ENCODE data around the gene NFIB.

Gene NFIB

DNA sequence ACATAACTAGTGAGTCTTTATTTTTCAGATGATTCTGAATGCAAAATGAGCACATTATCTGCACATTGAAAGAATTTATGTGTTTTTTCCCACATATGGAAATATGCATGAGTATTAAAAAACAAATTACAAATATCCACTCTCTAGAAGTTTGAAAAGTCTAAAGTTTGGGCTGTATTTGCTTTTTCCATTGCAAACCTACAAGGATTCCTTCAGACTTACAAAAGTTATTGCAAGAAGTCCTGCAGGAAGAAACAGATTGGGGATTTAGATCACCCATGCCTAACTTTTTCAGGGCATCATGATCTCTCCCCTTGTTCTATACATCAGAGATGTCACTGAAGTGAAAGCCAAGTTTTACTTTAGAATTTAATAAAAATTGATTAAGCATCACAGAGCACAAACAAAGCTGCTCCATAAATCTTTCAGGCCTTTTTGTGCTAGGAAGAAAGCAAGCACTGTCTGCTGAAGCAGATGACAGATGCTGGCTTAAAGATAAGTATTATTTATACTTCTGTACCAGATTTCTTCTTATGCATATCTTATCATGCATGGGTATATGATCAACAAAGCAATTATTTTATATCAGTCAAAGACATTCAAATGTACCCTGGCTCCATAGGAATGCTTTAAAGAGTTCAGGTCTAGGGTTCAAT lies 71.7 kb downstream of the NFIB start:
- DNase-seq (ENCODE audit: low read depth), result no peak

DNA sequence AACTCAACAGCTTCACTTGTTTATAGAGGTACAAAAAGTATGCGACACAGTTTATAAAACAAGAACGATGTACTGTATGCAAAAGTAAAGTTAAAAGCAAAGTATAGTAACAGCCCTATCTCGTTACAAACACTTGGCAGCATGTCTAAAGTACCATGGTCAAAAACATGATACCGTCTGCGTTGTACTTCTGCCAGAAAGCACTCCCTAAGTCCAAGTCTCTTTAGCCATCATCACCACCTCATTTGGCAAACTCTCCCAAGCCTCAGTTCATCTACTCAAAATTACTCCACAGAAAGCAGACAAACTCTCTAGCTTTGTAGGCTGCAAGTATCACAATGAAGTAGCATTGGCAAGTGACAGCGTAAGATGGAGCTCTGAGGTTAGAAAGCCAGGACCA lies 73.4 kb downstream of the NFIB start:
- DNase-seq (ENCODE audit: low read depth), result no peak

DNA sequence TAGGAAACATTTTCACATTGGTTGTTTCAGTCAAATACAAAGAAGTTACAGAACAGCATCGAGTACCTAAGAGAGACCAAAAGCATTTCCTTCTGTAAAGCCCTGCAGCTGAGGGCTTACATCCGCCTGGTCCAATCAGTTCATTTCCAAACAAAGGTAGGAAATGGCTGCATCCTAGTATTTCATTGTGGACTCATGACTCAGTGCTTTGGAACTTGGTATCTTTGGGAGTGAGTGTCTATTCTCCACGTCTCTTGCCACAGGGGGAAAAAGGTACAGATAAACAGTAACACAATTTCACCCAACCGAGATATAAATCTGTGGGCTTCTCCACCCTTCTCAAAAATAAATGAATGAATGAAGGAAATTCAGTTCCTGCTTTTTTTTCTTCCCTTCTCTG lies 75.4 kb downstream of the NFIB start:
- DNase-seq (ENCODE audit: low read depth), result no peak

DNA sequence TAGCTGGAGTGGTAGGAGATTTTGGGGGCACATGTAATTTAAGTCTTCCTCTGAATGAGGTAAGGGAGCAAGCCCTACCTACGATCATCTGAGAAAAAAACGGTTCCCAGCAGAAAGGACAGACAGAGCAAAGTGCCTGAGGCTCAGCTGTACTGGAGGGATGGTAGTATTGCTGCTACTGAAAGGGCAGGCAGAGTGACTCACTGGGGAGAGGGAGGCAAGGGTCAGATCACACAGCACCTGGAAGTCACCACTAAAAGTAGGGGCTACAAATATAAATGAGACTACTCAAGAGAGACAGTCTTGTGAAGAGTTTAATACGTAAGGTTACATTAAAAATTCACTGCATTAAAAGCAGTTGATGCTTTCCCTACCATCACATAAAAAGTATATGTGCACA lies 75.9 kb downstream of the NFIB start:
- no peak for DNase-seq (ENCODE audit: low read depth)

DNA sequence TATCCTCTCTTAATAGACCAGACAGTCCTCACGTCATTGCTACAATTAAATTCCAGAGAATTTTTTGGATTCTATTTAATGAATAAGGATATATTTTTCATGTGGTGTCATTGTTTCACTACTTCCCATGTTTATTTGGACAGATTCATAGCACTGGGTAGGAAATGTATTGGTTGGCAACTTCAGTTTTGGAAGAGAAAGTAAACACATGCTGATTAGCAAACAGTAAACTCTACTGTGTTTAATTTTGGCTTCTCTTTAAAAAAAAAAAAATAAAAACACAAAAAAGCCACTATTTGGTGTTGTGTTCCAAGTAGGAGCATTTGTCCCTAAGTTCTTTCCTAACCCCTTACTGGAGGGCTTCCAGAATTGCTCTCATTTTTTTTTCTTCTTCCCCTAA lies 77.3 kb downstream of the NFIB start:
- no peak for DNase-seq (ENCODE audit: low read depth)

DNA sequence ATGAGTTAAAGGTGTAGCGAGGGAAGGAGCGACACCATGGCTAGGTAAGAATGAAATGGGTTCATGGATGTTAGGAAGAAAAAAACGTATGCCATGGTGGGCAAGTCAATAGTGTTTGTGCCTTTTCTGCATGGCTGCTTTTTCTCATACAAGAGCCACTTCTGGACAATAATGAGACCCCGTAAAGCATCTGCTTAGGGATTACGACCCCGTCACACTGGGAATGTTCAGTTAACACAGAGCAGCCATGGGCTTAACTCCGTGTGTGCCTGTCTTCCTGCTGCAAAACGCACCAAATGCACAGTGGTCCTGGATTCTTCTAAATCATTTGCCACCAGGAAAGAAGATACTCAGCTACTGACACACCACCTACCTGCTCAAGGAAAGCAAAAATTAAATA lies 81.8 kb downstream of the NFIB start:
- no peak for DNase-seq (ENCODE audit: low read depth)

DNA sequence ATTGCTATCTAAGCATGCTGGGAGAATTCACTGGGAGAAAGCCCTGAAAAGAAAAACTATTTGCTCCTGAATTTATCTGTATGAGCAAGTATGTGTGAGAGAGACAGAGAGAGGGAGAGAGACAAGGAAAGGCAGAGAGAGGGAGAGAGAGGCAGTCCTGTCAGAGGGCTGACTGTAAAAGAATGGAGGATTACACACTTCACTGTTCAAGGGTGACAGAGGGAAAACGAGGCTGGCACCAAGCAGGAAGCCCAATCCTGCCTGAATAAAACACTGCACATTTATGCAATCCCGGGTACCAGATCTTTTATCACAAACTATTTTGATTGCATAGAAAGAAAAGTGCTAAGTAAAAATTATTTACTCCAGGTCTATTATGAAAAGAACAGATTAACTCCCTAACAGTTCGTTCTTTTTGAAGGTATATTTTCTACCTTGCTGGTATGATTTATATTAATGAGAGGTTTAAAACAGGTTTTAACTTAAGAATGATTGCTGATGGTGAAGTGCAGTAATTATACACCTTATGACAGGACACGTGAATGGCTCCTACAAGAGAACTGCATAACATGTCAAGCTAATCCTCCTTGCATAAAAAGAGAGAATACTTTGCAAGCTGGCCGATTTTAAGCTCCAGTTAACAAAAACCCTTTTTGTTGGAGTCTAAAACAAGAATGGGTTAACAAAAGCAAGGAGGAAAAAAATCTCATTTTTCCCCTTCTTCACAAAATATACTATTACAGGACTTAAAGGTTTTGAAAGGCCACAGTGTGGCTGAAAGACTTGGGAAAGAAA lies 82.5 kb downstream of the NFIB start:
- no peak for DNase-seq (ENCODE audit: low read depth)

DNA sequence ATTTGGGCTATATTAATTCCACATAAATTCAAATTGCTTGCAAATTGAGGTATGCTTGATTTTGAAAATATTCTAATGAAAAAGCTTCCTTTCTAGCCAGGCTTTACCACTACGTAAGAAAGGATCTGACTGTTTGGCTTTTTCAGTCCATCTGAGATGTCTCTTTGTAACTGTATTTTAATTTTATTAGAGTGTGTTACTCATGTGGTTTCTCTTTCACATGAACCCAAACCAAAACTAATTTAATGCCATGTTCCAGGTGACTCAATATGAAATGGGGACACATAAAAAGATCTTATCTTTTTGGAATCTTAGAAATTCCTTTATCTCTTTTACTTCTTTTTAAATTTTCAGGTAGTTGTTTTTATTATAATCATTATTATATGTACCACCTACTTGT lies 85.3 kb downstream of the NFIB start:
- DNase-seq (ENCODE audit: low read depth), result no peak

DNA sequence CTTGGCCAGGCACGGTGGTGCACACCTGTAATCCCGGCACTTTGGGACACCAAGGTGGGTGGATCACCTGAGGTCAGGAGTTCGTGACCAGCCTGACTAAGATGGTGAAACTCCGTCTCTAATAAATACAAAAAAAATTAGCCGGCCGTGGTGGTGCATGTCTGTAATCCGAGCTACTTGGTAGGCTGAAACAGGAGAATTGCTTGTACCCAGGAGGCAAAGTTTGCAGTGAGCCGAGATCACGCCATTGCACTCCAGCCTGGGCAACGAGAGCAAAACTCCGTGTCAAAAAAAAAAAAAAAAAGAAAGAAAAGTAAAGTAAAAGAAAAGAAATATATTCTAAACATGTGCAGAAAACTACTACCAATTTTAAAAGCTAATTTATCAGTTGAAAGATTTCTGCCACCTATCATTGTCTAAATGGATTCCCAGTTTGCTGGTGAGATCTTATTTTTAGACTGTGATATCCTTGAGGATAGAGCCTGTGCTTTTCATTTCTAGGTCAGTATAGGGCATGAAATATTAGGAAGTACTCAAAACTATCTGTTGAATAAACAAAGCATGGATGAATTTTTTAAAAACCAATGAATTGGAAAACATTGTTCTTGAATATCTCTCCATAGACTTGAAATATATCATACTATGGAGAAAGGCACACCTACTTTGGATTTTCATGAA lies 86.9 kb downstream of the NFIB start:
- DNase-seq (ENCODE audit: low read depth), result no peak

DNA sequence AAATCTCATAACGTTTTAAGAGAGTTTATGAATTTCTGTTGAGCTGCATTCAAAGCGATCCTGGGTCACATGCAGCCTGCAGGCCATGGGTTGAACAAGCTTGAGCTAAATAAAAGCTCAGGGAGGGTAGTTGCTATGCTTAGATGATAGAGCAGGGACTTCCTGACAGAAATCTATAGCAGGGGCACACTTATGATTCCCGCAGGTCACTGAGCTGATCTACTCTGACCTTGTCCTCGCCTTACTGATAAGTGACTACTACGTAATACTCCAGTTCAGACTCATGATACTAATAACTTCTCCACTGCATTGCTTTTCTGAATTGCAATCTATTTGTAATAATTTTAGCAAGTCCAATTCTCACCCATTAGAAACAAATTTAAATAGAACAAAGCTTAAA lies 90.9 kb downstream of the NFIB start:
- DNase-seq (ENCODE audit: low read depth), result no peak

DNA sequence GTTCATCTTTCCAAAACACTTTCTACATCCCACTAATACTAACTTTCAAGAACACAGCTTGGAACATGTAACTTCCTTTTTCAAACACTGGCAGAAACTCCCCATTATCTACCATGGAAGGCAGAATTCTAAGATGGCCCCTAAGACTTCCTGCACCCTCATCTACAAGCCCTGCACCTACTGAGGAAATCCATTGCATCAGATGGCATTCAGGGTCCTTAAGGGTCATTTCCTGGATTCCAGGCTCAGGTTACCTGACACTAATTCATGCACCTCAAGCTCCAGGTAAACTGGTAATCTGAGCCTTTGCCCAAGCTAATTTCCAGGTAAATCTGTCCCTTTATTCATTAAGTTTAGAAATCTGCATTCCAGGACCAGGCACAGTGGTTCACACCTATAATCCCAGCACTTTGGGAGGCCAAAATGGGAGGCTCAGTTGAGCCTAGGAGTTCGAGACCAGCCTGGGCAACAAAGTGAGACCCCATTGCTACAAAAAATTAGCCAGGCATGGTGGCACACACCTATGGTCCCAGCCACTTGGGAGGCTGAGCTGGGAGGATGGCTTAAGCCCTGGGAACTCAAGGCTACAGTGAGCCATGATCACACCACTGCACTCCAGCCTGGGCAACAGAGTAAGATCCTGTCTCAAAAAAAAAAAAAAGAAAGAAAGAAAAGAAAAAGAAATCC lies 91.6 kb downstream of the NFIB start:
- no peak for DNase-seq (ENCODE audit: low read depth)

DNA sequence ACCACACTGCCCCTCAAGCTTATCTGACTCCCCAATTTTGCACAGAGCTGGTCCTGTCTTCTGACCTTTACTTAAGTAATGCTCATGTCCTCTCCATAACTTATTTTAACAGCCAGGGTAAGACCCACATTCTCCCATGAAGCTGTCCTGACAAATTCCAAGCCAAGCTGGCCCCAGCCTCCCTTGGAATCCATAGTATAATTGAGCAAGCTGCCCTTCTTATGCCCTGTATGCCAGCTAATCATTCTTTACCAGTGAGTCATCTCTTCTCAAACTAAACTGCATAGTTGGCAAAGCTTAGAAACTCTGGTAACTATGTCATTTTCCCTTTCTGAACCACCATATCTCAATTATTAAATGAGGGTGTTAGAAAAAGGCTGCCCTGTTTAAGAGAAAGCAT lies 92.4 kb downstream of the NFIB start:
- no peak for DNase-seq (ENCODE audit: low read depth)

DNA sequence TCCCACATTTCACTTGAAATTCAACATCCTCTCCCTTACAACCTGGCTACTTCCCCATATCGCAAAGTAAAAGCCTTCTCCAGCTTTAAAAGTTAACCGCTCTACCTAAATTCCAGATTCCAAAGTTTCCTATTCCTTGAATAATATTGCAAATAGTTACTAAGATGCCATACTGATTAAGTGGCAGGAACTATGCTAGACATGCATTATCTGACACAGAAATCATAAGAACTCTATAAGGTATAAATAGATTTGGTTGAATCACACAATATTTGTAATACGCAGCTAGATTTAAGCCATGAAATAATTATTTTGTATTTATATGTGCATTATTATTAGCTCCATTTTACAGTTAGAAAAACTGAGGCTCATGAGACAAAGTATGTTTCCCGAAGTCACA lies 92.8 kb downstream of the NFIB start:
- no peak for DNase-seq (ENCODE audit: low read depth)

DNA sequence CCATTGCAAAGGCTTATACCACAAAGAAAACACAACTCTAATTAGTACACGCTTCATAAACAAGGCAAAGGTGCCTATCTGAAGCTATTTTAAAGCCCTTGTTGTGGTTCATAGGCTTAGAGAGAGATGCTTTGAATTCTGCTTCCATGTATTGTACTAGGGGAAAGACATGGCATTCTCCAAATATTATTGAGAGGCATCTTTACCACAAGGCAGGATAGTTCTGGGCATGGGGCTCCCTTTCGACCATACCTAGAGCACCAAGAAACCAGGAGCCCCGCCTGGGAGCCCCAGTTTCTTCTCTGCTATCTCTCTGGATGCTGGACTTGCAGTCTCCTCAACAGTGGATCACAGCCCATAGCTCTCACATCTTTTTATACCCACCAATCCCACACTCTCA lies 93.7 kb downstream of the NFIB start:
- DNase-seq (ENCODE audit: low read depth), result no peak

DNA sequence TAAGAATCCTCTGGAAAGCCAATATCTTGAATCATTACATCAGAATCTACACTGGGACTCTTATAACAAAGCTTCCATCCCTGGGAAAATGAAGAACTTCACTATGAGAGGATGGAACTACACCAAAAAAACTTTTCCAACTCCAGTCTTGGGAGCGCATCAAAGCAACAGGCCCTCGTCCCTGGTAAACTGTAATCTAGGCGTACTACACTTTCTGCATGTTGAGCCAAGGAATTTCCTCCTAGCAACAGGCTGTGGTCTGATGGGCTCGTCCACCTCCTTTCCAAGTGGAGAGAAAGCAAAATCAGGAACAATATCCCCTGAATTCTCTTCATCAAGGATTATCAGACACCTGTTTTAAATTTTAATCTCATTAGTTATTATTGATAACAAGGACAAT lies 94.1 kb downstream of the NFIB start:
- DNase-seq (ENCODE audit: low read depth), result no peak

DNA sequence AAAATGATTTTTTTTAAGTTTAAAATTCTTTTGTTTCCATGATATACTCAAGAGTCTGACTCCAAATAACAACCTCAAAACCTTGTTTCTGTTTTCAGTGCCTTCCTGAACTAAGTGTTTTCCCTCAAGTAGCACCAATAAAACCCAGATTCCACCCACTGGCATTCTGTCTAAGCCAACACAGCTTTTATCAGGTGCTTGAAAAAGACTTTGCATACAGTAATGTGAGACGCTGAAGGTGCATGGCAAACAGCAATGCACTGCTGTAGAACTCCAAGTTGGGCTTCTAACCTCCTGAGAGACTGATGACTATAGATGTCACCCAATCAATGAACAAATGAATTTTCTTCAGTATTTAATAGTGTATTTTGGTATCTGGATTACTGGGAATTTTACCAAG lies 95.7 kb downstream of the NFIB start:
- DNase-seq (ENCODE audit: low read depth), result no peak

DNA sequence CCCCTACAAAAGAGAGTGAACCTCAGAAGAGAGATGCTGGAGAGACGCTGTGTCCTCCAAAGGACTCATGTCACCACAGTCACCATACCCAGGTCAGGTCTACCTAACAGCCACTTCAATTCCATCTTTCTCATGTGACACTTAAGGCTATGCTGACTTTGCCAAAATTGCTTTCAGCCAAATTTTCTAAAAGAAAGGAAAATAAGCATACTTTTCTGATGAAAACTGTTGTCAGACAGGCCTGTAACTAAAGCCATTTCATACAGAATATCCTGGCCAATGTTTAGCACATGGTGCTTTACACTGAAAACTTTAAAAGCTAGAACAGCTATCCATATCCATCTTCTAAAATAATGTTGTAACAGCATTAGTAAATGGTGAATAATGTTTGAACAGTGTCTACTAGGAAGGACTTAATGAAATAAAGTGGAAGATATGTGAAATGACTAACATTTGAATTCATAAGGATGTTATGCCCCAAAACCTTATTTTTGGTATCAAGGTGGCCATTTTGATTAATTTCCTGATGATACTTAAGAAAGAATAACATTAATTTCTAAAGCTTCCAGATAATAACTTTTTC lies 97.2 kb downstream of the NFIB start:
- DNase-seq (ENCODE audit: low read depth), result no peak

DNA sequence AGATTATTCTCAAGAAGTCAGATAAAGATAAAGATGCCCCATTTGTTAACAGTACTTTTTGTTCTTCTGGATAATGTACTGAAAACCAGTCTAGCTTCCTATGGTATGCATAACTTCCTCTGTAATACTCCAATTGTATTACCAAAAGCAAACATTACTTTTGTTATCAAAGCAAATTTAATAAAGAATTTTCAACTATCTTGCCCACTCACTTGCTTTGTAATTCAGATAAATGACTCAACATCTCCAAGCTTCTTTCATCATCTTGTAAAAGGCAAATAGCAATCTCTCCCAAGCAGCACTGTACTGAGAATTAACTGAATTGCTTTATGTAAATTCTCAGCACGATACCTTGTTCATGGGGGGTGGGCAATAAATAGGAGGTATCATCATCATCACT lies 98.3 kb downstream of the NFIB start:
- DNase-seq (ENCODE audit: low read depth), result no peak

DNA sequence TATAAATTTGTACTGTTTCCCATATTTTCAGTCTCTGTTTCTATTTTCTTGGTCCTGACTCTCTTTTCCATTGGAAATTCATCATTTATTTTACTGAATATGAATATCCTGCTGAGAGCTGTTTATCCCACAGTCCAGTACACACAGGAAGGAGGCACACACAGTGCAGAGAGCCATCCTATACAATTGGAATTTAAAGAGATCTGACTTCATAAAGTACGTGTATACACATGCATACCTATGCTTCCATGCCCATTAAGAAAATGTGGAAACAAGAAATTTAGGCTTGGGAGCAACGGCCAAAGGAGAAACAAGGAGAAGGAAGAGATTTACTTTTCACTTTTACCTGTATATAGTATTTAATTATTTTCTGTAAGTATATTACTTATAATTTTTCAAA lies 99.2 kb downstream of the NFIB start:
- DNase-seq (ENCODE audit: low read depth), result no peak

DNA sequence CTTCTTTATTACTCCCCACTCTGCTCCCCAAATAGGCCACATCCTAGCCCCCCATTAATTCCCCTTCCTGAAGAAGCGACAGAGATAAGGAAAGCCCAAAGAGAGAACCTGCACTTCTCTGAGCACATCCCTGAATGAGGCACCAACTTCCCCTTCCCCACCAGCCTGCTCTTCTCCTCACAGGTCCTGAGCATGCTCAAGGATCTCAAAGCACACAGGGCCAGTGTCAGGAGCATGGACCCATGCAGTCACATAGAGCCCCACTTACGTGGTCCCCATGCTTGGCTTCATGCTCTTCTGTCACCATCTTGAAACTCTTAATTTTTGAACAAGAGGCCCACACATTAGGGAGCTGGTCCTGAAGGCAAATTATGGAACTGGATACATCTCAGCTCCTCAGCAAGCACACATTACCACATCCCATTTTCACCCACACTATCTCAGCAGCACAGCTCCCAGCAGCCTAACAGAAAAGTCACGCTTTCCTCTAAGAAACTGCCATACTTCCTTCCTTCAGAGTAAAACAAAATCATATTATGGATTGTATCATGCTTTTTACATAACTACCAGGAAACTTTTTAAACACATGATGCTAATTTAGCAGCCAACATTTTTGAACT lies 99.8 kb downstream of the NFIB start:
- no peak for DNase-seq (ENCODE audit: low read depth)

DNA sequence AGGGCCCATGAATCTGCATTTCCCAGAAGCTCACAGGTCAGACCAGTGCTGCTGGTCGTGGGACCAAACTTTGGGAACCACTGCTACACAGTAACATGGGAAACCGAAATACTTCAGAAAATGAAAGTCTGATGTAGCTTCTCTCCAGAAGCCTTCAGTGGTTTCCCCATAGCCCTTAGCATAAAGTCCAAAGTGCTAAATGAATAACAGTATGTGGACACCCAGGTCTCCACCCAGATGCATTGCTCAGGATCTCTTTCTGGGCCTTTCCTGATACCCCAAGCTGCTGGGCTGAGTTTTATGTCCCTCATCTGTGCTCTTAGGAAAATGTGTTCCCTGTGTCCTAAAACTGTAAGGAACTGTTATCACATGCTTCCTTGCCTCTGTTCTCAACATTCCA lies 100.4 kb downstream of the NFIB start:
- DNase-seq (ENCODE audit: low read depth), result no peak
